ENCODE results near the gene ZSCAN12.

ZSCAN12 gene

DNA sequence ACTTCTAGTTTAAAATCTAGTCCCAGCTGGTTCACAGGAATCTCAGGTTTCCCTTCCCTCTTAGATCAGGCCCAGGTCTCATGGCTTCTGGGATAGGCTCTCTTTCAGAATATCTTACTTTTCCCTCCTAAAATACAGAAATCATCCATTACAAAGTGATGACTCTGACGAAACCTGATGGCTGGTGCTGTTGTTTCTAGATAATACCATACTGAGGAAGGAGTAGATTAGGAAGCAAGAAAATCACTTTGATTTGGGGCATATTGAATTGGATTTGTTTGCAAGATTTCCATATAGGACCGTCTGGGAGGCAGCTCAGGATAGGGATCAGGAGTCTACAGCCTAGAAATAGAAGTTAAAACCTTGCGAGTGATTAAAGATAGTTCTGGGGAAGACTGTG lies 46.2 kb downstream of the ZSCAN12 start:
- DNase-seq: no peak

GRCh38 chr6:28351493-28351925 lies 48.0 kb downstream of the ZSCAN12 start:
- no peak for DNase-seq

DNA sequence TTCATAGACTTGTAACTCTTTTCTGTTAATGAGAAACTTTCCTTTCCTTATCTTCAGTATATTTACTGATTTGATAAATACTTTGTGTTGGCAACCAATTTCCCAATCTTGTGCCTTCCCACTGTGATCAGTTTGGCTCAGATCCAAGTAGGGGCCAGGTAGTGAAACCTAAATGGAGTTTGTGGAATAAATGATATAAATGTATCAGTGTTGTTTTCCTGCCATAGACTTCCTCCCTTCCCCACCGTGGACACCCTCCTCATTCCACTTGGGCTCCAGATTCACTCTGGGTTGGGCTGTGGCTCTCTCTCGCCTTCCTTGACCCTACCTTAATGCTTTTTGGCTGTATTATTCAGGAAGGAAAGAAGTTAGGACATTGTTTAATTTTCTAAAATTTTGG lies 48.5 kb downstream of the ZSCAN12 start:
- DNase-seq: no peak

DNA sequence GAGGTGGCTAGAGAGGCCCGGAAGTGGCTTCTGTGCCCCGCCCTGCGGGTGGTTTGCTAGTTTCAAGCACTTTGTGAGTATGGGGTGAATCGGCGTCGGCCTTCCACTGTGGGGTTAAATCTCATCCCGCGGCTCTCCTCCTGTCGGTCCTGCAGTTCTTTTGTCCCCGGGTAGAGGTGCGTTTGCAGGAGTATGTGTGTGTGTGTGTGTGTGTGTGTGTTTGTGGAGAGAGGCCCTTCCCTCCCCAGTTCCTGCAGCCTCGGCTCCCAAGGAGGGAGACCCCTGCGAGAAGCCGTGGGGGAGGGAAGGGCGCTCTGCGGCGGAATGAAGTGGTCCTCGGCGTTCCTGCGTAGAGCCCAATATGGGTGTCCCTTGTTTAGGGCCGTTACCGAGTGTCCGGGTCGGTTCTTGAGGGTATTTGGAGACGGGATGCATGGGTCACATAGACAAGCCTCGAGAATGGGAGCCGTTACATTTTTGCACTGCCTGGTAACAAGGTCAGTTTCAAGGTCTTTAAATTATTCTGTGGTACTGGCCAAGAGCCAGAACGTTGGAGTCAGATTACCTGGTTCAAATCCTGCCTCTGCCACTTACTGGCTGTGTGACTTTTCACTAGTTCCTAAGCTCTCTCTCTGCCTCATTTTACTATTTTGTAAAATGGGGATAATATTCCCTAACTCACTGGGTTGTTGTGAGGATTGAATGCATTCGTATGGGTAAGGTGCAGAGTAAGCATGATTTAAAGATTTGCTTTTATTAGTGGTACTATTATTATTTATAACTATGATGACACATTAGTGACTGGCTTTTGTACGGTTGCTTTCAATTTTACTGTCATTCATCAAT lies 49.4 kb downstream of the ZSCAN12 start, which contains the start of gene ZKSCAN3:
TSS of gene ZKSCAN3 (plus strand) at position 56 of the 846 bp plus-strand sequence. CDS start 9,640 bp downstream, outside the sequence.
- peak; percentile 91 for DNase-seq

DNA sequence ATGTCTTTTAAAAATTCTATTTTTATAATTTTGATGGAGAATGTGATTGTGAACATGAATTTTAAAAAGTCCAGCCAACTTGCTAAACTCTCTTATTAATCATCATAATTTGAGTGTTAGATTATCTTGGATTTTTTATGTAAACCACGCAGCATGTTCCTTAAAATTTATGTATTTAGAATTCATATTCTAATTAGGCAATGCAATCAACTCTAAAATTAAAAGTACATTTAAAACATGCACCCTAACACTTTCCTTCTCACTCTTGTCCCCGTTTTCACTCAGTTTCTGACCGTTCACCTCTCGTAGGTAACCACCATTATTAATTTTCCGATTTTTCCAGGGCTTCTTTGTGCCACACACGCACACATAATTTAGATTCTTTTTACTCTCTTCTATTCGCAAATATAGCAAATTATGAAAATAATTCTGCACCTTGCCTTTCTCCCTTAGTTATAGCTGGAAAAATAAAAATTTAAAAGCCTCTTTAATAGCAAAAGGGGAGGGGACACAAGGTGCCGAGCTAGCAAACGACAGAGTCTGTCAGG lies 50.1 kb downstream of the ZSCAN12 start:
- no peak for DNase-seq

DNA sequence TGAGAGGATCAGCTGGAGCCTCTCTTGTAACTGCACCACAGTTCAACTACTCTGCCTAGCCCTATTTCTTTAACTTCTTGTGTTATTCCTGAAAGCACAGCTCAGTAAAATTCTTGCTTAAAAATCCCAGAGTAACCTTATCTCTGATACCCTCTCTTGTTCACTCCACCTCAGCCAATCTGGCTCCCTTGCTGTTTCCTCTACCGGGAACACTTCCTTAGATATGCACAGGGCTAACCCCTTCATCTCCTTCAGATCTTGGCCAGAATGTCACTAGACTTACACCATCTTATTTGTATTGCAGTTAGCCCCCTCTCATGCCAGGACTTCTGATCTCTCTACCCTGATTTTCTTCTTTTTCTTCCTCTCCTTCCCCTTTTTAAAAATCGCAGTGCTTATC lies 52.4 kb downstream of the ZSCAN12 start:
- DNase-seq: no peak

GRCh38 chr6:28345201-28345600 lies 54.3 kb downstream of the ZSCAN12 start:
- no peak for DNase-seq

DNA sequence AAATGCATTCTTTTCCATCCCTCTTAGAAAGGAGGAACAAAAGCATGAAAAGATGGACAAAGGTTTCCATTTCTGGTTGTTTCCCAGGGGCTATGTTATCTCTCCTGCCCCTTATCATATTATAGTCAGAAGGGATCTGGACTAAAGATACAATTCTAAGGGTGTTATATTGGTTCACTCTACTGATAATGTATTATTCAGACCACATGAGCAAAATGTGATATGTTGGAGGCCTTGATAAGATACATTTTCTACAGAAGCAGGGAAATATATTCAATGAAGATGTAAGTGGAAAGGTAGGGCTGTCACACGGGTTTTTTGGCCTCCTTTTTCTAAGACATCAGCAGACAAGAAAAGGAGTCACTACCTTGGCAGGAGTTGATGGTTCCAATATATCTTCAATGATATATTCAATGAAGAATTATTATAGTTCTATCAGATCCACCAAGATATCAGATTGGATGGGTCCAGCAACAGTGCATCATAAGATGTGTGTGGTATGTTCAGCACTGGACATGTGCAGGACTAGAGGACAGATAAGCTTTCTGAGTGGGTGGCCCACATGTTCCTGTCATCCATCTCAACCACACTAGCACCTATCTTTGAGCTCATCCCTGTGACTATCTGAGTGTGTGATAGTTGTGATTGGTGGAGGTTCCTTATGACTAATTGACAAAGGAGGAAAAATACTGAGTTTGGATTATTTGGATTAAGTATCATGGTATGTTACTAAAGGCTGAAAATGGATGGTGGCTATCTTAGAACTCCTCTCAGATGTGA lies 55.5 kb downstream of the ZSCAN12 start:
- no peak for DNase-seq

DNA sequence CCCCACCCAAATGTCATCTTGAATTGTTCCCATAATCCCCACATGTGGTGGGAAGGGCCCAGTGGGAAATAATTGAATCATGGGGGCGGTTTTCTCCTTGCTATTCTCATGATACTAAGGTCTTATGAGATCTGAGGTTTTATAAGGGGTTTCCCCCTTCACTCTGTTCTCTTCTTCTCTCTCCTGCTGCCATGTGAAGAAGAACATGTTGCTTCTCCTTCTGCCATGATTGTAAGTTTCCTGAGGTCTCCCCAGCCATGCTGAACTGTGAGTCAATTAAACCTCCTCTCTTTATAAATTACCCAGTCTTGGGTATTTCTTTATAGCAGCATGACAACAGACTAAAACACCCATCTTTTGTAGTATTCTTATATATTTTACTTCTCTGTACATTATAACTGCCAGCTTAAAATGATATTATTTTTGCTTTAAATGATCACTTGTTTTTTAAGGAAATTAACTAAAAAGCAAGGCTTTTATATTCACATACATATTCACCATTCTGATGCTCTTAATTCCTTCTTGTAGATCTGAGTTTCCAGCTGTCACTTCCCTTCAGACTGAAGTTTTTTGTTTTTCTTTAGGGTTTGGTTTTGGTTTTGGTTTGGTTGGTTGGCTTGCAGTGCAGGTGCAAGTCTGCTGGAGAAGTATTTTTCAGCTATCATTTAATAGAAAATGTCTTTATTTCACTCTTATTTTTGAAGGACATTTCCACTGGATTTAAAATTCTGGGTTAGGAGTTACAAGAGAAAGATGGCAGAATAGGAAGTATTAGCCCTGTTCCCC lies 59.0 kb downstream of the ZSCAN12 start:
- DNase-seq: no peak

GRCh38 chr6:28337121-28337520 lies 62.4 kb downstream of the ZSCAN12 start:
- no peak for DNase-seq

DNA sequence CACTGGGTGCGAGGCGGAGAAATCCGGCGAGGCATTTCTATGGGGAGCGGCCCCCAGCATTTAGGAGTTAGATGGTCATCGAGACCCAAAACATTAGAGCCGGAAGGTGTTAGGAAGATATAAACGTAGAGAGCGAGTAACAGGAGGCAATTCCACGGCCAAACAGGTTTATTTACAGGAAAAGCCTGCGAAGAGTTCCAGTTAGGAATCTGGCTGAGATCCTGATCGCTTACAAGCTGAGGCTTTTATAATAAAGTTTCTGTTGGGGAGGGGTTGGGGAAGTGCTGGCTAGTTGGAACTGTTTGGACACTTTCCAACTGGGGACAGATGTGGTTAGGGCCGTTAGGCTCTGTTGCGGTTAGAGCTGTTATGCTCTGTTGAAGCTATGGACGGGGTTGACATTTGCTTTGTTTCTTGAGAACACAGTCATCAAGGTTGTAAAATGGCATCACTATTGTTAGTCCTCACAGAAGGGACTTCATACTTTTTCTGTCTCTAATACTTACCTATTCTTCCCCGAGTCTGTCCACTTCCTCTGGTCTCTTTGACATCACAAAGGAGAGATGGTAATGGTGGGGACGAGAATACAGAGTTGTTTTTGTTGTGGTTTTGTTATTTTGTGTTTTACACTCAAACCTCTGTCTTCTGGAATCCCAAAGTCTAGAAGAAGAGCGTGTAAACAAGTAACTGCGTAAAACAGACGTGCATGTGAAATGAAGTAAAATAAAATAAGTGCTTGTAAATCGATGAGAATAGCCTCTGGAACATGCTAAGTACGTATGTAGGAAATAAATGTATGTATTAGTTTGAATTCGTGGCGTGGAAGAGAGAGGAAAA lies 63.0 kb downstream of the ZSCAN12 start:
- DNase-seq: peak; percentile 67

- peak; percentile 97 for DNase-seq
Measured at GRCh38 chr6:28335564-28336283, 63.8 kb downstream of the ZSCAN12 start, which contains the start of gene ZSCAN31. TSS of gene ZSCAN31 (minus strand) at chr6:28336148. CDS start at chr6:28329683, 6,465 bp downstream.

GRCh38 chr6:28335040-28335563 lies 64.4 kb downstream of the ZSCAN12 start:
- DNase-seq: no peak

GRCh38 chr6:28334286-28335039 lies 65.1 kb downstream of the ZSCAN12 start:
- DNase-seq: no peak

- no peak for DNase-seq
Measured at GRCh38 chr6:28333599-28334018, 65.9 kb downstream of the ZSCAN12 start.

- no peak for DNase-seq
Measured at GRCh38 chr6:28333047-28333446, 66.5 kb downstream of the ZSCAN12 start.

DNA sequence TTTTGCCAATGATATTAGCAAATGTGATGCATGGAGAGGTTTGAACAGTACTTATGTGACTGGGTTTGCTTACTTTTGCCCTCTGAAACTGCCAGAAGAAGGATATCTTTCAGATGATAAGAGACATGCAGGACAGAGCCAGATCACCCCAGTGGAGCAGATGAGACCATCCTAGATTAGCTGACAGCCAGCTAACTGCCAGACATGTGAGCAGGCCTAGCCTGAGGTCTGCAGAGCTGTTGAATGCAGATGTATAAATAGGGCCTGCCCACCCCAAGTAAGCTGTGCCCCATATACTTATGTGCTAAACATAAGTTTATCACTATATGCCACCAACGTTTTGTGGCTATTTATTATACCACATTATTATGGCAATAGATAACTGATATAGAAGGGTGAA lies 69.5 kb downstream of the ZSCAN12 start:
- DNase-seq: no peak

Measured in NCI-H82 (cell line).